Caco-2 (cell line): ENCODE measurements around the gene SHISA8. TPM values are rescaled to one million over a fixed set of nuclear protein-coding genes. Genes with fewer than 3 reads are reported as not detected.
A peak's percentile ranks its signal among the peaks of the same experiment; 100 is the strongest.

Source experiments
- BruUV-seq: library from RNA; stranded (reverse); fragments of 400-500 nt; replicated peaks from 2 replicates; lab custom pipeline; 2021; lab: Mats Ljungman, UMichigan
- CTCF ChIA-PET: fragments of 300-600 bp; sonication (Branson Sonifier 250); formaldehyde crosslinking; loops from one replicate; lab custom pipeline; 2022; ENCODE audit warnings: antibody characterized with exemption; lab: Charles Lee
- POLR2A ChIA-PET: fragments of 300-600 bp; sonication (Branson Sonifier 250); formaldehyde crosslinking; loops from one replicate; lab custom pipeline; 2022; ENCODE audit warnings: antibody characterized with exemption; lab: Charles Lee
- DNase-seq, 2 experiments: peaks; one replicate each; pipeline versions ENCODE4 v3.0.0 to v3.0.0-alpha.2; 2020 to 2022
- H3K27me3 ChIP-seq: replicated peaks from 2 replicates; pipeline ENCODE4 v1.6.0; 2011; ENCODE audit warnings: low read length; ENCODE audit not compliant: control insufficient read depth, insufficient read depth
- H3K36me3 ChIP-seq: 2 replicates; pipeline ENCODE4 v1.5.1; 2011; ENCODE audit warnings: low read length; ENCODE audit not compliant: control insufficient read depth, insufficient read depth
- H3K4me1 ChIP-seq: fragments of 250-450 bp; sonication (Bioruptor Pico); 2 replicates; pipeline ENCODE4 v1.5.1; 2020; ENCODE audit warnings: mild to moderate bottlenecking
- H3K4me3 ChIP-seq: 2 replicates; pipeline ENCODE4 v1.5.1; 2011; ENCODE audit warnings: low read depth, mild to moderate bottlenecking, control low read depth, low read length
- H3K9me3 ChIP-seq: fragments of 250-450 bp; sonication (Bioruptor Pico); 2 replicates; pipeline ENCODE4 v1.5.1; 2020; ENCODE audit warnings: mild to moderate bottlenecking, moderate library complexity
- H3K27ac Mint-ChIP-seq: one replicate; pipeline ENCODE4 v1.8.0; 2022; ENCODE audit warnings: mixed read lengths; ENCODE audit not compliant: unreplicated experiment
- H3K27me3 Mint-ChIP-seq: one replicate; pipeline ENCODE4 v1.8.0; 2022; ENCODE audit warnings: mixed read lengths; ENCODE audit not compliant: insufficient read depth, unreplicated experiment
- H3K36me3 Mint-ChIP-seq: one replicate; pipeline ENCODE4 v1.8.0; 2022; ENCODE audit warnings: mild to moderate bottlenecking, mixed read lengths; ENCODE audit not compliant: insufficient read depth, unreplicated experiment
- H3K4me1 Mint-ChIP-seq: one replicate; pipeline ENCODE4 v1.8.0; 2022; ENCODE audit warnings: low read depth, mixed read lengths; ENCODE audit not compliant: unreplicated experiment
- H3K4me3 Mint-ChIP-seq: one replicate; pipeline ENCODE4 v1.8.0; 2022; ENCODE audit warnings: mild to moderate bottlenecking, moderate library complexity, mixed read lengths; ENCODE audit not compliant: unreplicated experiment
- H3K9me3 Mint-ChIP-seq: one replicate; pipeline ENCODE4 v1.8.0; 2022; ENCODE audit warnings: mixed read lengths; ENCODE audit not compliant: unreplicated experiment
- intact Hi-C: fragments of 100-400 bp; cut with micrococcal nuclease; formaldehyde crosslinking; loops from one replicate; pipeline ENCODE4 v1.10.0; 2022; ENCODE audit not compliant: unreplicated experiment
- total RNA-seq: library from RNA; stranded (reverse); gene quantifications from 2 replicates; pipeline ENCODE4 v1.2.3, GENCODE V29; 2022
- TF ChIP-seq, protein P1 (sequence below), 2 experiments: fragments of 200-600 bp in 1 of 2; IDR thresholded peaks; 1 replicate in 1 of 2; 2 replicates in 1 of 2; pipeline versions ENCODE4 v1.5.1 to v1.8.0; 2011 to 2022; ENCODE audit warnings: antibody characterized with exemption in 1 of 2, control low read depth in 1 of 2, inconsistent platforms in 1 of 2, low read depth in 1 of 2, low read length in 1 of 2, mild to moderate bottlenecking in 1 of 2, moderate library complexity in 1 of 2; ENCODE audit not compliant: insufficient read depth in 1 of 2, severe bottlenecking in 1 of 2, unreplicated experiment in 1 of 2

The SHISA8 gene
- total RNA-seq, 1 experiment from 2014 or later = 1.4 TPM

DNA sequence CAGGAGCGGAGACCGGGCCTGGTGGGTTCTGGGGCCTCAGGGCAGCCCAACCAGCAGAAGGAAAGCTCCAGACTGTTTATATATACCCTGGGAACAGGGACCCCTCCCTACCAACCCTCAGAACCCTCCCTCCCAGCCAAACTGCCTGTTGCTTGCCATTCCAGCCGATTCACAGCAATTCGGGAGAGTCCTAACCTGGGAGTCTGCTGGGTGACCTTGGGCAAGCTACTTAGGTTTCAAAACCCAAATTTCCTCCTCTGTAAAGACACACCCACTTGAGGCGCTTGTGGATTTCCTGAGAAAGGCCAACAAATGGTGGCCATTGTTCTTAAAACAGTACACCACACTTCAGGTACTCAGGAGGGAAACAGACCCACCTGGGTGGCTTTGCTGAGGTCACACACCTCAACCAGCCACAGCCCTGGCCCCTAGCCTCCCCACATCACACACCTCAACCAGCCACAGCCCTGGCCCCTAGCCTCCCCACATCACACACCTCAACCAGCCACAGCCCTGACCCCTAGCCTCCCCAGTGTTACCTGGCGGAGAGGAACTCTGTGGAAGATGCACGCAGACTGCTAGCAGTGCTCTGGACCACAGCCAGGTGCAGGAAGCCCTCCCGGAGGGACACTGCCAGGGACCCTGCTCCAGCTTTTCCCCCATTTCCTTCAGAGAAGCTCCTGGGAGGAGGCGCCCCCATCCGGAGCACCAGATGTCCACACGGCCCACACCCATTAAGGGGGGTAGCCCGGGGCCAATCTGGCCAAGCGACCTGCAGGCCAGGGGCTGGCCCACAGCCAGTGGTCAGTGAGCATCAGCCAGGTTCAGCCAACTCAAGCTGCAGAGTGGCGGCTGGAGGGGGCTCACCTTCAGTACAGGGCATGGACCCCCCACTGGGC, 6.2 kb downstream of the SHISA8 start:
- ChIA-PET POLR2A (interaction anchor here (1.5 kb wide), 1 partner anchor 17 kb away, joined by 3 read pairs; no protein-coding TSS in a partner anchor), CTCF (interaction anchor here (1.3 to 1.5 kb wide), 2 partner anchors 17 to 33 kb away, joined by 4 to 7 read pairs; no protein-coding TSS in a partner anchor)
- H3K9me3 Mint-ChIP-seq = no peaks in the 10 kb centered on the region
- peaks cover 7% of the 10 kb centered on the region for H3K4me1 Mint-ChIP-seq
- H3K4me3 Mint-ChIP-seq = no peak overlapping the region
- H3K4me1 ChIP-seq = no peaks in the 10 kb centered on the region
- no peaks in the 10 kb centered on the region; the same call in 1 of the 2 replicates for H3K36me3 ChIP-seq
- H3K36me3 Mint-ChIP-seq = peaks cover 66% of the 10 kb centered on the region
- TF ChIP-seq, protein P1, sequence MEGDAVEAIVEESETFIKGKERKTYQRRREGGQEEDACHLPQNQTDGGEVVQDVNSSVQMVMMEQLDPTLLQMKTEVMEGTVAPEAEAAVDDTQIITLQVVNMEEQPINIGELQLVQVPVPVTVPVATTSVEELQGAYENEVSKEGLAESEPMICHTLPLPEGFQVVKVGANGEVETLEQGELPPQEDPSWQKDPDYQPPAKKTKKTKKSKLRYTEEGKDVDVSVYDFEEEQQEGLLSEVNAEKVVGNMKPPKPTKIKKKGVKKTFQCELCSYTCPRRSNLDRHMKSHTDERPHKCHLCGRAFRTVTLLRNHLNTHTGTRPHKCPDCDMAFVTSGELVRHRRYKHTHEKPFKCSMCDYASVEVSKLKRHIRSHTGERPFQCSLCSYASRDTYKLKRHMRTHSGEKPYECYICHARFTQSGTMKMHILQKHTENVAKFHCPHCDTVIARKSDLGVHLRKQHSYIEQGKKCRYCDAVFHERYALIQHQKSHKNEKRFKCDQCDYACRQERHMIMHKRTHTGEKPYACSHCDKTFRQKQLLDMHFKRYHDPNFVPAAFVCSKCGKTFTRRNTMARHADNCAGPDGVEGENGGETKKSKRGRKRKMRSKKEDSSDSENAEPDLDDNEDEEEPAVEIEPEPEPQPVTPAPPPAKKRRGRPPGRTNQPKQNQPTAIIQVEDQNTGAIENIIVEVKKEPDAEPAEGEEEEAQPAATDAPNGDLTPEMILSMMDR (IDR thresholded peaks at IDR 0.05; ENCODE audit: insufficient read depth in 1 of 2, low read depth in 1 of 2, low read length in 1 of 2, severe bottlenecking in 1 of 2, unreplicated experiment in 1 of 2) = no peak
- intact Hi-C loops = no loop called here
- H3K27me3 ChIP-seq = no peaks in the 10 kb centered on the region; the same call in 1 of the 2 replicates
- no TSS peak for BruUV-seq
- H3K4me3 ChIP-seq = no peak overlapping the region
- DNase-seq = no peak
- no peak overlapping the region for H3K27ac Mint-ChIP-seq
- H3K27me3 Mint-ChIP-seq = peaks cover 13% of the 10 kb centered on the region
- H3K9me3 ChIP-seq = no peaks in the 10 kb centered on the region

DNA sequence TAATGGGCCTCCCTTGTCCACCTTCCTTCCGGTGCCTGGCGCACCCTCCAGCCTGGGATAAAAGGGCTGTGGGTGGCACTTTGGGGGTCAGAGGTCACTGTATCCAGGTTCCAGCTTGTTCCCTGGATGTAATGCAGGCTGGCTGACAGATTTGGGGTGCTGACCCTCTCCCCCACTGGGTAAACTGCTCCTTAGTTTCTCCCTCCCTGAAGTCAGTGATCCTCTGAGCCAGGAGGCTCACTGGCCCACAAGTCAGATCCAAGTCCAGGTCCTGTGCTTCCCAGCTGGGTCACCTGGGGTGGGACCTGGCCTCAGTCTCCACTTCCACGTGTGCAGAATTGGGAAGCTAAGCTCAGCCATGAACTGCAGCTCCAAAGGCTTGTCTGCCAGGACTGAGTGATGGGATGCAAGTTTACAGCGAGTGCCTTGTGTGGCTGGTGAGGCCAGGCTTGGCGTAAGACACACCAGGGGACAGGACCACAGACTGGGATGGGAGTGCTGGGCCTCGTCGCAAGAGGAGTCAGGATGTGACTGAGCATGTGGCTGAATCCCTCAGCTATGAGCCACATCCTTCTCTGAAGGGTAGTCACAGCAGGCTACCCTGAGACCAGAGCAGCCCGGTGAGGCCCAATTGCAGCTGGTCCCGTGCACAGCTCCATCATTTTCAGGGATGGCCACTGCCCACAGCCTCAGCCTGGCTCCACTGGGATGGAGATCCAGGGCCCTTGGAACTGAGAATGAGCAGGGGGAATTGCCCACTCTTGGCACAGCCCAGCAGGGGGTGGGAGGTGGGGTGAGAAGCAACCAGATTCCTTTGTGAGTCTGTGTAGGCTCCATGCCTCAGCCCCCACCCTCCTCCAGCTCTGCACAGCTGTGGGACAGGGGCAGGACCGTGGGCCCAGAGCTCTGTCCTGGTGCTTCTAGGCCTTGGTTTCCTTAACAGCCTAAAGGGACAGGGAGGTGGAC, 7.2 kb downstream of the SHISA8 start:
- POLR2A ChIA-PET = interaction anchor here (1.5 kb wide), 1 partner anchor 18 kb away, joined by 3 read pairs; no protein-coding TSS in a partner anchor
- peak overlapping the region; percentile 25 for H3K27ac Mint-ChIP-seq
- H3K4me1 ChIP-seq = no peaks in the 10 kb centered on the region
- no peaks in the 10 kb centered on the region; the same call in 1 of the 2 replicates for H3K36me3 ChIP-seq
- CTCF ChIA-PET = interaction anchor here (0.6 to 1.3 kb wide), 2 partner anchors 18 to 42 kb away, joined by 6 to 7 read pairs; no protein-coding TSS in a partner anchor
- peaks cover 75% of the 10 kb centered on the region for H3K36me3 Mint-ChIP-seq
- no peak overlapping the region for H3K4me3 ChIP-seq
- no peak overlapping the region for H3K4me3 Mint-ChIP-seq
- peaks cover 9% of the 10 kb centered on the region for H3K27me3 Mint-ChIP-seq
- H3K9me3 ChIP-seq = no peaks in the 10 kb centered on the region
- no TSS peak for BruUV-seq
- H3K27me3 ChIP-seq = no peaks in the 10 kb centered on the region; the same call in 1 of the 2 replicates
- intact Hi-C loops = no loop called here
- TF ChIP-seq, protein P1 (IDR thresholded peaks at IDR 0.05; ENCODE audit: insufficient read depth in 1 of 2, low read depth in 1 of 2, low read length in 1 of 2, severe bottlenecking in 1 of 2, unreplicated experiment in 1 of 2) = no peak
- no peaks in the 10 kb centered on the region for H3K9me3 Mint-ChIP-seq
- no peak for DNase-seq
- peaks cover 7% of the 10 kb centered on the region for H3K4me1 Mint-ChIP-seq
